Measurements from ENCODE around the gene SLC37A4.
"Not testable (repeated sequence)": the region's sequence is repeated elsewhere in the genome, so short reads cannot be mapped to it uniquely, and the experiment has no call there.

The SLC37A4 gene

GRCh38 chr11:118996926-118997626, 33.6 kb downstream of the SLC37A4 start:
- H4K20me1 ChIP-seq (ENCODE audit: control insufficient read depth, insufficient read depth, low read depth, low read length) = no peaks in the 10 kb centered on the region
- H3K79me2 ChIP-seq (ENCODE audit: control insufficient read depth, low read length) = peaks cover 50% of the 10 kb centered on the region
- peak overlapping the region; percentile 94 for H3K4me2 ChIP-seq (ENCODE audit: low read length)
- no peaks in the 10 kb centered on the region for H3K9me3 ChIP-seq (ENCODE audit: control insufficient read depth, insufficient read depth, low read length)
- H3K27me3 ChIP-seq (ENCODE audit: control insufficient read depth, low read length) = no peaks in the 10 kb centered on the region
- H3K27ac ChIP-seq (ENCODE audit: low read depth, low read length) = peak overlapping the region; percentile 45
- peaks cover 45% of the 10 kb centered on the region for H3K36me3 ChIP-seq (ENCODE audit: control insufficient read depth, low read length)
- H3K9me2 ChIP-seq (replicated peaks; ENCODE audit: control insufficient read depth, low read length) = no peaks in the 10 kb centered on the region
- peak overlapping the region; percentile 83 for H3K4me3 ChIP-seq (ENCODE audit: low read length)
- TF ChIP-seq EZH2phosphoT487 (IDR thresholded peaks at IDR 0.05; ENCODE audit: borderline replicate concordance, low read length) (no peak), CTCF (IDR thresholded peaks at IDR 0.05; ENCODE audit: low read depth, low read length, poor library complexity, severe bottlenecking) (peak; percentile 38)
- peaks cover 23% of the 10 kb centered on the region for H3K4me1 ChIP-seq (ENCODE audit: control insufficient read depth, low read length)
- no peaks in the 10 kb centered on the region for H3F3A ChIP-seq (ENCODE audit: control insufficient read depth, insufficient read depth)

- H3K4me3 ChIP-seq (ENCODE audit: low read length); H3F3A ChIP-seq (ENCODE audit: control insufficient read depth, insufficient read depth); H3K27me3 ChIP-seq (ENCODE audit: control insufficient read depth, low read length); H3K9me2 ChIP-seq (replicated peaks; ENCODE audit: control insufficient read depth, low read length); H3K27ac ChIP-seq (ENCODE audit: low read depth, low read length); H3K4me1 ChIP-seq (ENCODE audit: control insufficient read depth, low read length); H3K9me3 ChIP-seq (ENCODE audit: control insufficient read depth, insufficient read depth, low read length); H4K20me1 ChIP-seq (ENCODE audit: control insufficient read depth, insufficient read depth, low read depth, low read length); H3K4me2 ChIP-seq (ENCODE audit: low read length): not testable (repeated sequence)
- Histone ChIP-seq H3K36me3 (ENCODE audit: control insufficient read depth, low read length) (peaks cover 12% of the 10 kb centered on the region), H3K79me2 (ENCODE audit: control insufficient read depth, low read length) (peaks cover 16% of the 10 kb centered on the region)
These were observed 39.1 kb downstream of the SLC37A4 start for GRCh38 chr11:118991486-118992038.

GRCh38 chr11:118988280-118988679, 42.4 kb downstream of the SLC37A4 start:
- Histone ChIP-seq H3K27ac (ENCODE audit: low read depth, low read length) (no peak overlapping the region), H3K9me3 (ENCODE audit: control insufficient read depth, insufficient read depth, low read length) (no peaks in the 10 kb centered on the region), H3K4me2 (ENCODE audit: low read length) (no peak overlapping the region), H3K36me3 (ENCODE audit: control insufficient read depth, low read length) (no peaks in the 10 kb centered on the region), H3K27me3 (ENCODE audit: control insufficient read depth, low read length) (no peaks in the 10 kb centered on the region), H3K79me2 (ENCODE audit: control insufficient read depth, low read length) (no peaks in the 10 kb centered on the region), H3K9me2 (replicated peaks; ENCODE audit: control insufficient read depth, low read length) (no peaks in the 10 kb centered on the region), H4K20me1 (ENCODE audit: control insufficient read depth, insufficient read depth, low read depth, low read length) (no peaks in the 10 kb centered on the region), H3K4me3 (ENCODE audit: low read length) (no peak overlapping the region), H3F3A (ENCODE audit: control insufficient read depth, insufficient read depth) (0 out of 2 replicates have a peak, but pooled peaks cover 5% of the 10 kb centered on the region), H3K4me1 (ENCODE audit: control insufficient read depth, low read length) (no peaks in the 10 kb centered on the region)
- TF ChIP-seq EZH2phosphoT487 (IDR thresholded peaks at IDR 0.05; ENCODE audit: borderline replicate concordance, low read length) (no peak), CTCF (IDR thresholded peaks at IDR 0.05; ENCODE audit: low read depth, low read length, poor library complexity, severe bottlenecking) (no peak)

GRCh38 chr11:118984825-118985224, 45.9 kb downstream of the SLC37A4 start:
- TF ChIP-seq CTCF (IDR thresholded peaks at IDR 0.05; ENCODE audit: low read depth, low read length, poor library complexity, severe bottlenecking) (no peak), EZH2phosphoT487 (IDR thresholded peaks at IDR 0.05; ENCODE audit: borderline replicate concordance, low read length) (no peak)
- no peak overlapping the region for H3K27ac ChIP-seq (ENCODE audit: low read depth, low read length)
- H3K27me3 ChIP-seq (ENCODE audit: control insufficient read depth, low read length) = no peaks in the 10 kb centered on the region
- no peak overlapping the region for H3K4me3 ChIP-seq (ENCODE audit: low read length)
- H3K9me3 ChIP-seq (ENCODE audit: control insufficient read depth, insufficient read depth, low read length) = no peaks in the 10 kb centered on the region
- no peaks in the 10 kb centered on the region for H3K79me2 ChIP-seq (ENCODE audit: control insufficient read depth, low read length)
- no peaks in the 10 kb centered on the region for H3K36me3 ChIP-seq (ENCODE audit: control insufficient read depth, low read length)
- H3F3A ChIP-seq (ENCODE audit: control insufficient read depth, insufficient read depth) = no peaks in the 10 kb centered on the region
- H3K4me1 ChIP-seq (ENCODE audit: control insufficient read depth, low read length) = no peaks in the 10 kb centered on the region
- no peaks in the 10 kb centered on the region for H3K9me2 ChIP-seq (replicated peaks; ENCODE audit: control insufficient read depth, low read length)
- H4K20me1 ChIP-seq (ENCODE audit: control insufficient read depth, insufficient read depth, low read depth, low read length) = no peaks in the 10 kb centered on the region
- H3K4me2 ChIP-seq (ENCODE audit: low read length) = no peak overlapping the region

- not testable (repeated sequence) for H3K9me2 ChIP-seq (replicated peaks; ENCODE audit: control insufficient read depth, low read length); H3F3A ChIP-seq (ENCODE audit: control insufficient read depth, insufficient read depth); H3K79me2 ChIP-seq (ENCODE audit: control insufficient read depth, low read length); H3K4me1 ChIP-seq (ENCODE audit: control insufficient read depth, low read length); H4K20me1 ChIP-seq (ENCODE audit: control insufficient read depth, insufficient read depth, low read depth, low read length); H3K4me3 ChIP-seq (ENCODE audit: low read length); H3K4me2 ChIP-seq (ENCODE audit: low read length); H3K27me3 ChIP-seq (ENCODE audit: control insufficient read depth, low read length); H3K36me3 ChIP-seq (ENCODE audit: control insufficient read depth, low read length); H3K9me3 ChIP-seq (ENCODE audit: control insufficient read depth, insufficient read depth, low read length); H3K27ac ChIP-seq (ENCODE audit: low read depth, low read length)
These were observed 46.3 kb downstream of the SLC37A4 start for GRCh38 chr11:118984337-118984736.

All from DOHH2 (cell line).